Vagina (tissue), 2 donors: ENCODE data around the gene PLAAT5.

Experiments
- CTCF ChIP-seq, 3 experiments: fragments of 450-650 bp in 2 of 3; fragments of 200-600 bp in 1 of 3; sonication (generic) in 1 of 3; IDR thresholded peaks; one replicate each; pipeline ENCODE4 v1.5.1; 2017 to 2019; ENCODE audit warnings: antibody characterized with exemption in 3 of 3, mild to moderate bottlenecking in 2 of 3, moderate library complexity in 2 of 3
- POLR2A ChIP-seq, 2 donors: fragments of 450-650 bp; IDR thresholded peaks; one replicate each; pipeline ENCODE4 v1.6.1; 2017; ENCODE audit warnings: antibody characterized with exemption in 2 of 2, mild to moderate bottlenecking in 2 of 2, moderate library complexity in 2 of 2
- POLR2AphosphoS5 ChIP-seq, 2 donors: sonication (generic); formaldehyde crosslinking; IDR thresholded peaks; one replicate each; pipeline ENCODE4 v1.9.0; 2017; ENCODE audit warnings: antibody characterized with exemption in 2 of 2, mild to moderate bottlenecking in 2 of 2, low read depth in 1 of 2; ENCODE audit not compliant: insufficient read depth in 1 of 2

- no peak for TF ChIP-seq POLR2AphosphoS5 (IDR thresholded peaks at IDR 0.05; ENCODE audit: insufficient read depth in 1 of 2, low read depth in 1 of 2)
- TF ChIP-seq CTCF (IDR thresholded peaks at IDR 0.05), result no peak
- TF ChIP-seq POLR2A (IDR thresholded peaks at IDR 0.05), result no peak
Observed at GRCh38 chr11:63472372-63472771, 18.6 kb downstream of the PLAAT5 start.
